Stimulated activated CD4-positive, alpha-beta T cell treated with anti-CD3 and anti-CD28 coated beads, Interleukin-15, amount 100 ng/mL, for 1 hour (primary cell): Measurements from ENCODE around the gene ADK.

Experiments
- DNase-seq, 2 donors: peaks; one replicate each; pipeline ENCODE4 v3.0.0-alpha.2; 2020; ENCODE audit warnings: low read depth in 1 of 2, low spot score in 1 of 2

ADK gene

DNA sequence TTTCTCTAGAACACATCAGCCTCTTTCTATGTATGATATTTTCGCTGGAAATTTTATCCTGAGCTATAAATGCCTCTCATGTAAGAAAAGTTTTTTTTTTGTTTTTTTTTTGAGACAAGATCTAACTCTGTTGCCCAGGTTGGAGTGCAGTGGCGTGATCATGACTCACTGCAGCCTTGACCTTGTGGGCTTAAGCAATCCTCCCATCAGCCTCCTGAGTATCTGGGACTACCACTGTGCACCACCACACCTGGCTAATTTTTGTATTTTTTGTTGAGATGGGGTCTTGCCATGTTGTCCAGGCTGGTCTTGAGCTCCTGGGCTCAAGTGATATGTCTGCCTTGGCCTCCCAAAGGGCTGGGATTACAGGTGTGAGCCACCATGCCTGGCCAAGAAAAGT, 80.4 kb downstream of the ADK start:
- DNase-seq, result no peak

DNA sequence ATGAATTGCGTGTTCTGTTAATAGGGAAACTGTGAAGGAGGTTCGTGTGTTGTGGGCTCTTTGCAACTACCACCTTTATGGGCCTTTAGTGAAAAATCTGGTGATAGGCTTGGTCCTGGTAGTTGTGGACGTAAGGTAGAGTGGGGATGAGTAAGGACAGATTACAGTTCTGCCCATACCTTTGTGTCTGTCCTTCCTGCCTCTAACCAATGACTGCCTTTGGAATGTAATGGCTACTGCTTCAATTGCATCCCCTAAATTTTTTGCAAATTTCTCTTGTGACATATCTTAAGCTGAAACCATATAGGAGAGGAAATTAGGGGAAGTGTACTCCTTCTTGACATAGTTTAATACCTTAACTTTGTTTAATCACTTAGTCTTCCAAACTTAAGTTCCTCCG, 82.3 kb downstream of the ADK start:
- DNase-seq, result no peak

DNA sequence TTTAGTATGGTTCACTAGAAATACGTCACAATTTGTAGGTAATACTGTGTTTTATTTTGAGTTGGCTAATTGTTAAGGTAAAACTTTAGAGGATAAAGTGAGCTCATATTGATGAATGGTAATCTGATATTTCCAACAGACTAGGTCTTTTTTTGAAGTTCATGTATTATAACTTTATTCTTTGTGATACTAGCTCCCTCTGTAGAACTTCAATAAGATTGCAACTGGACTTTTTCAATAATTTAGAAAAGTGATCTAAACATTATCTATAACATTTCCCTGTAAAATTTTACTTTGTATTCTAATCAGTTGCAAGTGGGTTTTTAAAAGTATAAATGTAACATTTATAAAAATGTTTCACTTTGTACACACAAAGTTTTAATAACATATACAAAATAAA, 83.5 kb downstream of the ADK start:
- no peak for DNase-seq

DNA sequence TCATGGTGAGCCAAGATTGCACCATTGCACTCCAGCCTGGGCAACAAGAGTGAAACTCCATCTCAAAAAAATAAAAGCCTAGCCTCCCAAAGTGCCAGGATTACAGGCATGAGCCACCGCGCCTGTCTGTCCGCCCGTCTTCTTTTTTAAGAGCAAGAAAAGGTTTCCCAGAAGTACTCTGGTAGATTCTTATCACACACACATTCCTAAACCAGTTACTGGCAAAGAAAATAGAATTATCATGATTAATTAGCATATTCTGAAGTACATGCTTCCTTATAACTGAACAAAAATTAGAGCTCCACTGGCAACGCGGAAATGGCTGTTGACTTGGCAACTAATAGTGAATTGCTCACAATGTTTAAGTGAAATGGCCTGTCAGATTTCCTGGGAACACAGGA, 87.0 kb downstream of the ADK start:
- DNase-seq, result no peak

DNA sequence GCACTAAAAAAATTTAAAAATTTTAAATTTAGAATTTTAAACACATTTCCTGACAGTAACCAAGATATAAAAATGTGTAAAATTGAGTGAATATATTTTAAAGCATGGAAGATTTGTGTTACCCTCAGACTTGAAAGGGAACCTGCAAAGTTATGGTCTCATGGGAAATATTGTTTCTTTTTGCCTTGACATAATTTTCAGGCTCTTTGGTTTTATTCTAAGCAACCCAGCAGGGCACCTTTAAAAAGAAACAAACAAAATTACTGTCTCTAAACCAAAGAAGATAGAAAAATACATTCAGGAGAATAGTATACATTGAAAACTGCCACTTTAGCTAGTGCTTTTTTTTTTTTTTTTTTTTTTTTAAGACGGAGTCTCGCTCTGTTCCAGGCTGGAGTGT, 87.5 kb downstream of the ADK start:
- no peak for DNase-seq

DNA sequence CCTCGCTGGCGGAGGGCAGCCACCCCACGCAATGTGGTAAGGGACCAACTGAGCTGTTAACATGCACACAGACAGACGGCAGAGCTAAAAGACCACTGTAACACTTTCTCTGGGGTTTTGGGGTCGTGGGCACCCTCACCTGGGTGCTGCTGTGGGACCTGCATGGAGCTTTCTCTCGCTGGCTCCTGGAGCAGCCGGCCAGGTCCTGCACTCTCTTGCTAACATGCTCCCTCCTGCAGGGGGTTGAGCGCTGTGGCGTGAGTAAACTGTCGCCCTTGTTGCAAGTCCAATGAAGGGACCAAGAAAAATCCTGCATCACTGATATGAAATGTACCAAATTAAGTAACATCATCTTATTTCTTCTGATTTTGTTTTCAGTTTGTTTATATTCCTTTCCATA, 92.0 kb downstream of the ADK start:
- no peak for DNase-seq

DNA sequence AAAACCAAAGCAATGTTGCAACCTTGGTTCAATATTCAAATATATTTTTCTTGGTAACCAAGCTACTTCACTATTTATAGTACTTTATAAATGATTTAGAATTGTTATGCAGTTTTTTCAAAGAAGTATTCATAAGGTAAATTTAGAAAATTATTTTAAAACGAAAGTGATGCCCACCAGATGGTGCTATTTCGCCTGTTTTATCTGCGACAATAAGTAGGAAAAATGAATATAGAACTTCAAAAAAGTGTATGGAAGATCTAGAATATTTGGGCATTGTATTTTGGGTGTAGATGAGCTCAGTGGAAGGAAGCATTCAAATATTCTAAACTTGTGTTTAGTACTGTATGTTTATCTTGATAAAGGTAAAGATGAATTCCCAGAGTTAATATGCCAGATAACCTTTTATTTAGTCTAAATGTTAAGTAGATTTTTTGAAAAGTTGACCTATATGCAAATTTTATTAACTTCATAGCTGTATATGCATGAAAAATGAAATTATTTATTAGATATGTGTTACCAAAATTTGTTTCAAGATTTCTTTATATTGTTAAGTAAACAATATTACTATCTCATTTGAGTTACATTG, 93.2 kb downstream of the ADK start:
- no peak for DNase-seq

DNA sequence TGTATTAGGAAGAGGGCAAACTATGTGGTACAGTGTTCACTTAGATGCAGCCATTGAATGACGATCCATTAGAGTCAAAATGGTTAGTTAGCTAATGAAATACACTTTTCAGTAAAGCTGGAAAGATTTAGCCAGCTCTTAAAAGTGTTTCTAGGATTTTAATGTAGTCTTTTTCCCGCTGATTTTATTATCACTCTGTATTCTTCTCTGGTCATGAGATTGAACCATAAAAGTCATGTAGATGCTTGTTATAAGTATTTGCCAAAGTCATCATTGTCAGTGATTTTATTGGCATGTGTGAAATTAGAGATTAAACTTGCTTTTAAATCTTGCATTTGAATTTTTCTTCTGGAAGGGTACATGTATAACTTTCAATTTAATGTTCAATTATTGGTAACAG, 93.8 kb downstream of the ADK start:
- no peak for DNase-seq

DNA sequence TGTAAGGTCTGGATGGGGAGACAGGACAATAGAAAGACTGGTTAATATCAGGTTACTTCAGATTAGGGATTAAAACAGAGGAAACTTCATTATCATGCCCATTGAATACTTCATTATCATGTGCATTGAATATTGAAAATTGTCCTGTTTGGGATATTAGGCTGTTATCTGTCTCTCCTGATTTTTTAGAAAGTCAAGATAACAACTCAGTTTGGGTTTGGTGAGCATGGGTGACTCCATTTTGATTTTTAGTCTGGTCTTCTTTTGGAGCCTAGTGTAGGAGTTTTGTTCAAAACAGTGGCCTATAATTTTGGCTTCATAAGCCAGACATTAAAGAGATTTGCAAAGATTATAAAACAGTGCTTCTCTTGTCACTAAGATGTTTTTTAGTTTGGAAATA, 95.5 kb downstream of the ADK start:
- DNase-seq, result no peak

DNA sequence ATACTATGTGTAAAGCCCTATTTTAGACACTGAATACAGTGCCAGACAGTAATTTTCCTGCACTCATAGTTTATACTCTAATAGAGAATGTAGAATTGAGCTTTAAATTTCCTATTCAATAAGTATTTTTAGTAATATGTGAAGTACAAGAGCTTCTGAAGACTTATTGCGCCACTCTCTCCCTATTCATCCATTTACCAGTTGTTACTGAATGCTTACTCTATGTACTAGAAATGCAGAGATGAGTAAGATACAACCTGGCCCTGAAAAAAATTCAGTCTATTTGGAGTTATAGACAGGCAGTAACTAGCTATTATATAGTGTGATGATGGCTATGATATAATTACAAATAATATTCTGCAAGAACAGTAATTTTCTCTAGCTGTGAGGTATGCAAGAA, 98.8 kb downstream of the ADK start:
- DNase-seq, result no peak

DNA sequence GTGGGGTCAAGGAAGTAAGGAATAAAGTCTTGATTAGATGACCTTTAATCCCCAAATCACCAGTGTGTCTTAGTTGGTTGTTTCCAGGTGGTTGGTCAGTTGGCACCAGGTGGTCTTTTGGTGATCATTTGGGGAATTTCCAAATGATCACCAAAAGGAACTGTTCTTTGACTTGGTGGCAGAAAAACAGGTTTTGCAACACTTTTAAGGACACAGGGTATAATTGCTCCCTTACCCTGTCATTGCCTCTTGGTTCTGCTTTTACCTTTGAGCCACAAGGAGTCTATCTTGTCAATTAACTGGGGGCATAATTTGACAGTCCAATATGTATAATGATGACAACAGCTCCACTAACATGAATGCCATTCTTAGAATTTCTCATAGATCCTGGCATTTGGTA, 104.2 kb downstream of the ADK start:
- no peak for DNase-seq

DNA sequence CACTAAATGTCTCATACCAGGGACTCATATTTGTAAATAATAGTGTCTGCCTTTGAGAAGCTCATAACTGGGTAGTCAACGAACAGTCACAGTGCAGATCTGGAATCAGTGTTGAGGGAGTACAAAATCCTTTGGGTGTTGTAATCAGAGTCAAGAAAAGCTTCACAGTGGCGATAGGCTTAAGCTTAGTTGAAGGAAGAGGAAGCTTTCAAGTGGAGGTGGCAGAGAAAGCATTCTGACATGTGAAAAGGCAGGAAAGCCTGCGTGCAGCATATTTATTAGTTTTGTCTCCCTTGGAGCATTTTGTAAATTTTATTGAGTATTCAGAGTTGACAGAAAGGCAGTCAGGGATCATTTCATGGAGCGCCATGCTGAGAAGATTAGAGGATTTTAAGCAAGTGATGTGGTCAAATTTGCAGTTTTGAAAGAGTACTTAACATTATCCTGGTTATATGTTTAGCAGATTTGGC, 104.9 kb downstream of the ADK start:
- no peak for DNase-seq

DNA sequence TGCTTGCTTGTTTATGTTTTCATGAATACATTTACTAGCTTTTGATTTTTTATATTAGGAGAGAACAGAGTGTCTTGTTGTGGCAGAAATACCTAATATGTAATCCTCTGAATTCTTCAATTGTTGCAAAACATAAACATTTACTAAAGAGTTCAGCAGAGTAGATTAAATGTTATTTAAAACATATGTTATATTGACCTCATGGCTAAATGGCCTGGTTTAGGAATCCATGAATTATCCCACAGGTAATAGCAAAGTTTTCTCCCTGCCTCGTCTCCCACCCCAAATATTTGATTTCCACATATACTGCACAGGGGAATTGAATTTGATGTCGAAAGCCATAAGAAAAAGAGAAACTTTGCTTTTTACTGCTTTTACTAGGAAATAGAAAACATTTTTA, 111.8 kb downstream of the ADK start:
- DNase-seq, result no peak

DNA sequence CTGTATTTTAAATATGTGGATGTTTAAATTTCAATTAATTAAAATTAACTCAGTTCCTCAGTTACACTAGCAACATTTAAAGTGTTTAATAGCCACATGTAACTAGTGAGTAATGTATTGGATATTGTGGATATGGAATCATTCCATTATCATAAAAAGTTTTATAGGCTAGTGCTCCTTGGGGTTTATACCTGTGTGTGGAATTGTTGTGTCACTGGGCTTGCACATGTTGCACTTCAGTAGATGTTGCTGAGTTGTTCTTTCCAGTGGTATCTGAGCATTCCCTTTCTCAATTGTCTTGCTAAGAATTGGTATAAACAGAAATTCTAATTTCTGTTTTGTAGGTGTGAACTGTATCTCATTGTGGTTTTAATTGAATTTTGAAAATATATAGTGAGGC, 113.0 kb downstream of the ADK start:
- DNase-seq, result no peak

DNA sequence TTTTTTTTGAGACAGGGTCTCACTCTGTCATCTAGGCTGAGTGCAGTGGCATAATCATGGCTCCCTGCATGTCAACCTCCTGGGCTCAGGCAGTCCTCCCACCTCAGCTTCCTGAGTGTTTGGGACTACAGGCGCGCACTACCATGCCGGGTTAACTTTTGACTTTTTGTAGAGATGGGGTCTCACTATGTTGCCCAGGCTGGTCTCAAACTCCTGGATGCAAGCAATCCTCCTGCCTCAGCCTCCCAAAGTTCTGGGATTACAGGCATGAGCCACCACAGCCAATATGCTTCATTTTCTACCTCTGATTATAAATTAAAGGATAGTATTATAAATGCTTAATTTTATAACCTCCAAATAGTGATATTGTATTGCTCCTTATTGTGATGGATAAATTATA, 121.3 kb downstream of the ADK start:
- DNase-seq, result no peak

DNA sequence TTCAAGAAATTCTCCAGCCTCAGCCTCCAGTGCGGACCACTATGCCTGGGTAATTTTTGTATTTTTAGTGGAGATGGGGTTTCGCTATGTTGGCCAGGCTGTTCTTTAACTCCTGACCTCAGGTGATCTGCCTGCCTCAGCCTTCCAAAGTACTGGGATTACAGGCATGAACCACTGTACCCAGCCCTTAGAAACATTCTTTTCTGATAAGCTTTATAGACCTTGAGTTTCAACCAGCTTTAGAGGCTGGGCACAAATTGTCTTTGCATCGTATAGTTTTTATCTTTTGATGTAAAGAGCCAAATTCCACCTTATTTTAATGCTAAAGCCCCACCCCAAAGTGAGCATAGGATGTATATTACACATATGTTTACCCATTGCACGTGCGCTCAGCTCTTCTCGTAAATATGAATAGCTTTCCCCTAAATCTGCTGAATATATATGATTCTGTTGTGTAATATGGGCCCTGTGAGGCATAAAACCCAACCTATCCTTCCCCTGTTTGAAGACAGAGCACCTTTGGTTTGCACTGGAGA, 124.8 kb downstream of the ADK start:
- no peak for DNase-seq

DNA sequence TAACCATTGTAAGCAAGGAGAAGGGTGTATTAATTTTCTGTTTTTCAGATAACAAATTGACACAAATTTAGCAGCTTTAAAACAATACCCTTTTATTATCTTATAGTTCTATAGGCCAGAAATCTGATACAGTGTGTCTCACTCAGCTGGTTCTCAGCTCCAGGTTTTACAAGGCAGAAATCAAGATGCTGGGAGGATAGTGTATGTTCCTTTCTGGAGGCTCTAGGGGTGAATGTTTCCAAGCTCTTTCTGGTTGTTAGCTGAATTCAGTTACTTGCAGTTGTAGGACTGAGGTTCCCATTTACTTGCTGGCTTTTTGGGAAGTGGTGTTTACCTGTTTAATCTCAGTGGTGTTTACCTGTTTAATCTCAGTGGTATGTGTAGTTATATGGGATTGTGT, 125.4 kb downstream of the ADK start:
- no peak for DNase-seq

DNA sequence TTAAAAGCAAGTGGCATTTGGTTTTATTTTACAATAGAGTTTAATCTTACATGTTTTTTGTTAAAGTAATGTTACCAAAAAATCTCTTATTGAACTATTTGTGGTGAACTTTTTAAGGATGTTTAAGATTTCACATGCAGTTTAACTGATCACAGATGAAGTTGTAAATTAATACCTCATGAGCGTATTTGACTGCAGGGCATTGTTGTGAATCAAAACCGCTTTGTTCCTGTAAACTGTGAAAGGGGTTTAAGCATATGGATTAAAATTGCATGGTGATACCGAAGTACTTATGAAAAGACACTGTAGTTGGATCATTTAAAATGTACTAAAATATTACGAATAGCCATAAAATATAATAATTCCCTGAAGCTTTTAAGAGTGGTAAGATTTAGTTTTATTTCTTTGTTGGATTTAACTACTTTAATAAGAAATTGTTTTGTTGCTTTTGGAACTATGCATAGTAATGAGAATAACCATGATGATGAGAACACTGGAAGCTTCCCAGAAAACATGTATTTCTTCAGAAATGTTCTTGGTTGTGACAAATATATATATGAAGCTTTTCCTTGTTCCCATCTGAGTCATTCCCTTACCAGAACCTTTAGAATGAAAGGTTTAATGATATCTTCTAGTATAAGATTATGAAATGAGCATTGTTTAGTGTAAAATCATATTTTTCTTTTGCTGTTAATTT, 131.3 kb downstream of the ADK start:
- no peak for DNase-seq

DNA sequence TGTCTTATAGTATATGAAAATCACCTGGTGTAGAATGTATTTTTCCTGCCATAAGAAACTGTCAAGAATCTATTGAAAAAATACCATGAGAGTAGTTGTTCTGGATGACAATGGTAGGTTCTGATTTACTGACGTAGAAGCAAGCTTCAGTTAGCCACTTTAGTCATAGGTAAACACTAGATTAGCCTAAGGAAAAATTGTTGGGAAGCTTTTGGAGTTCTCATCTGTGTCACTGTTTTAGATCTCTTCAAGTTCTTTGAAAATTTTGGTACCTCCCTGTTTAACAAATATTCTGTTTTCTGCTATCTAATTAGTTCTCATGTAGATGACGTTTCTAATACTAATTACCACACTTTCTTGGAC, 131.8 kb downstream of the ADK start:
- no peak for DNase-seq

DNA sequence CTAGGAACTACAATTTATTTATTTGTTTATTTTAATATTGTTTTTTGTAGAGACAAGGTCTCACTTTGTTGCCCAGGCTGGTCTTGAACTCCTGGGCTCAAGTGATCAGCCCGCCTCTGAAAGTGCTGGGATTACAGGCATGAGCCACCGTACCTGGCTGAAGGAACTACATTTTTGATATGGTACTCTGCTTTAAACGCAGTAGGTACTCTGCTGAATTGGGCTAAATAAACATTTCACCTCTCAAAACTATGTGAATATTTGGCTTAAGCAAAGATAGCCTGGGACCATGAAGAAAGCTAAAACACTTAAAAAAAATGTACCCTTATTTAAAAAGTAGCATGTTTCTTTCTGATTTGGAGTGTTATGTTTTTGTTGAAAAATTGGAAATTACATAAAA, 138.2 kb downstream of the ADK start:
- DNase-seq, result no peak

DNA sequence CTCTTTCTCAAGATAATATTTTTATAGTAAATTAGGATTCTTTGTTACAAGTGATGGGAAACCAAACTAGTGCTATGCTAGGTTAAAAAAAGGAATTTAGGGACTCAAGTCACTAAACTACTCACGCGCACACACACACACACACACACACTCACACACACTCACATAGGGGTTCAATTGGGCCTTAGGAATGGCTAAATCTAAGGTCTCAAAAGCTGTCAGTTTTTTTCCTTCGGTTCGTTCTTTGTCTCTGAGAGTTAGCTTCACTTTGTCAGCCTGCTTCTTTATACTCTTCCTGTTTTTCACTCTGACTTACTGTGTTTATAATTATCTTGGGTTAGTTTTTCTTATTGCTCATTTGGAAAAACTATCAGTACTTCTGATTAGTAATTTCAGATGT, 138.9 kb downstream of the ADK start:
- no peak for DNase-seq

DNA sequence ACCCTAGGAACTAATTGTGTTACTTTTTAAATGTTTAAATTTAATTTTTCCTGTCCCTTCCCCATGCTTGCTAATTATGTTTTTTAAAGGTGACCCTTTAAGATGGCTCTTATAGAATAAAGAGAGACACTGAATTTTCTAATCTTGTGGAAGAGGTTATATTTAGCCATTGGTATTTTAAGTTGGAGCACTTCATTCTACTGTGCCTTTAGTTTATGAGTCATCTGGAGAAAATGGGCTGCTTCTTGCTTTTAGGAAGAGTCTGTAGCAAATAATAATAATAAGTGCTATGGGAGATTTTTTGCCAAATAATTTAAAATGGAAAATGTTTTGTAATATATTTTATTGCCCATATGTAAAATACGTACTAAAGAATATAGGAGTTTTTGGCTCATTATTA, 139.7 kb downstream of the ADK start:
- no peak for DNase-seq

DNA sequence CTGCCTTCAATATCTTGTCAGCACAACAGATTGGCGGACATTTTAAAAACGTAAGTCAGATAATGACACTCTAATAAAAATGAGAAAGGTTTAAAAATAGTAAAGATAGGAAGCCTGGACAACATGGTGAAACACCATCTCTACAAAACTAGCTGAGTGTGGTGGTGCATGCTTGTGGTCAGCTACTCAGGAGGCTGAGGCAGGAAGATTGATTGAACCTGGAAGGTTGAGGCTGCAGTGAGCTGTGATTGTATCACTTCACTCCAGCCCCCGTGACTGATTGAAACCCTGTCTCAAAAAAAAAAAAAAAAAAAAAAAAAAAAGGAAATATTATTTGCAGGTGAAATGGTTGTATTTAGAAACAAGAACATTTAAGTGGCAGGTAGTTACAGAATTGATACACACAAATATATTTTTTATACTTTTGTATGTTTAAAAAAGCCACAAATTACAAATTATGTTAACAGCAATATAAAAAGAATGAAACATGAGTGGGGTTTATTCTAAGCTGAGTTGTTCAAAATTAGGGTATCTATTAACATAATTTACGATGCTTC, 141.9 kb downstream of the ADK start:
- no peak for DNase-seq
